ENCODE data around the gene GDF15.
"Not testable (repeated sequence)": the region's sequence is repeated elsewhere in the genome, so short reads cannot be mapped to it uniquely, and the experiment has no call there.

GDF15 gene

DNA sequence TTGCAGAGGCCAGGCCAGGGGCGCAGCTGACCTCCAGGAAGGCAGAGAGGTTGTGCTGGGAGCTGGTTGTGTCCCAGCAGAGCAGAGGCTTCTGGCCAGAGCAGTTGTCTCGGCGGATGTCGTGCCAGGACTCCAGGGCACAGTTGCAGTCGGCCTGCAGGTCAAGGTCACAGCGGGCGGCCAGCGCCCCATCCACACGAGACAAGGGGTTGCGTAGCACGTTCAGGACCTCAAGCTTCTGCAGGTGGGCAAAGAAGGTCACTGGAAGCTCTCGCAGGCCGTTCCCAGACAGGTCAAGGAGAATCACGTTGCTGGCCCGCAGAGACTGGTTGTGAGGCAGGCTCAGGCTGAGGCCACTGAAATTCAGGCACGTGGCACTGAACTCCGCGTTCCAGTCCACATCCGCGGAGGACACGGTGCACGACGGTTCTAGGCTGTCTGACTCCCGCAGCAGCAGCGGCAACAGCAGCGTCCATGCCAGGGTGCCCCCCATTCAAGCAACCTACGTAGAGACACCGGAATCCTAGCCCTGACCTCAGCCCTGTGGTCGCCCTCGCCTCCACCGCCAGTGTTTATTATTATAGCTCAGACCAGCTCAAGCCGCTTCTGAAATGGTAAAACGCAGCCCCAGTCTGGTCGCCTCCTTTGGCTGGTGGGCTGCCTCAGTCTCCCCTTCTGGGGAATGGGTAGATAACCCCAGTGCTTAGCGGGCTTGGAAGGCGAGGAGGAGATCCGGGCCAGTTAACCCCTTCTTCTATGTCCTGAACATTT, 10.7 kb downstream of the GDF15 start:
- POLR2A ChIA-PET: no interaction called here
- DNase-seq (ENCODE audit: extremely low spot score): no peak
- CTCF ChIA-PET: interaction anchor here (0.6 to 1.3 kb wide), 3 partner anchors 11 to 150 kb away, joined by 3 to 5 read pairs (median 3); partner anchors contain the start of gene GDF15
- TF ChIP-seq BHLHE40 (IDR thresholded peaks at IDR 0.05; ENCODE audit: borderline replicate concordance) (no peak), HDGF (IDR thresholded peaks at IDR 0.05; ENCODE audit: borderline replicate concordance) (no peak), NFRKB (IDR thresholded peaks at IDR 0.05) (no peak), CTBP1 (IDR thresholded peaks at IDR 0.05; ENCODE audit: borderline replicate concordance) (no peak), FOXK2 (IDR thresholded peaks at IDR 0.05) (no peak), ZNF384 (IDR thresholded peaks at IDR 0.05) (no peak), ELF4 (IDR thresholded peaks at IDR 0.05) (no peak), FOXM1 (IDR thresholded peaks at IDR 0.05; ENCODE audit: borderline replicate concordance) (no peak), SP1 (IDR thresholded peaks at IDR 0.05) (no peak), L3MBTL2 (conservative IDR thresholded peaks at IDR 0.05) (no peak), FOXA1 (IDR thresholded peaks at IDR 0.05) (no peak), LEF1 (IDR thresholded peaks at IDR 0.05; ENCODE audit: borderline replicate concordance) (no peak), TARDBP (IDR thresholded peaks at IDR 0.05) (no peak), SUZ12 (IDR thresholded peaks at IDR 0.05) (no peak), ARNT (IDR thresholded peaks at IDR 0.05) (no peak)
- TF ChIP-seq, protein P1, sequence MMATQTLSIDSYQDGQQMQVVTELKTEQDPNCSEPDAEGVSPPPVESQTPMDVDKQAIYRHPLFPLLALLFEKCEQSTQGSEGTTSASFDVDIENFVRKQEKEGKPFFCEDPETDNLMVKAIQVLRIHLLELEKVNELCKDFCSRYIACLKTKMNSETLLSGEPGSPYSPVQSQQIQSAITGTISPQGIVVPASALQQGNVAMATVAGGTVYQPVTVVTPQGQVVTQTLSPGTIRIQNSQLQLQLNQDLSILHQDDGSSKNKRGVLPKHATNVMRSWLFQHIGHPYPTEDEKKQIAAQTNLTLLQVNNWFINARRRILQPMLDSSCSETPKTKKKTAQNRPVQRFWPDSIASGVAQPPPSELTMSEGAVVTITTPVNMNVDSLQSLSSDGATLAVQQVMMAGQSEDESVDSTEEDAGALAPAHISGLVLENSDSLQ (IDR thresholded peaks at IDR 0.05): no peak

DNA sequence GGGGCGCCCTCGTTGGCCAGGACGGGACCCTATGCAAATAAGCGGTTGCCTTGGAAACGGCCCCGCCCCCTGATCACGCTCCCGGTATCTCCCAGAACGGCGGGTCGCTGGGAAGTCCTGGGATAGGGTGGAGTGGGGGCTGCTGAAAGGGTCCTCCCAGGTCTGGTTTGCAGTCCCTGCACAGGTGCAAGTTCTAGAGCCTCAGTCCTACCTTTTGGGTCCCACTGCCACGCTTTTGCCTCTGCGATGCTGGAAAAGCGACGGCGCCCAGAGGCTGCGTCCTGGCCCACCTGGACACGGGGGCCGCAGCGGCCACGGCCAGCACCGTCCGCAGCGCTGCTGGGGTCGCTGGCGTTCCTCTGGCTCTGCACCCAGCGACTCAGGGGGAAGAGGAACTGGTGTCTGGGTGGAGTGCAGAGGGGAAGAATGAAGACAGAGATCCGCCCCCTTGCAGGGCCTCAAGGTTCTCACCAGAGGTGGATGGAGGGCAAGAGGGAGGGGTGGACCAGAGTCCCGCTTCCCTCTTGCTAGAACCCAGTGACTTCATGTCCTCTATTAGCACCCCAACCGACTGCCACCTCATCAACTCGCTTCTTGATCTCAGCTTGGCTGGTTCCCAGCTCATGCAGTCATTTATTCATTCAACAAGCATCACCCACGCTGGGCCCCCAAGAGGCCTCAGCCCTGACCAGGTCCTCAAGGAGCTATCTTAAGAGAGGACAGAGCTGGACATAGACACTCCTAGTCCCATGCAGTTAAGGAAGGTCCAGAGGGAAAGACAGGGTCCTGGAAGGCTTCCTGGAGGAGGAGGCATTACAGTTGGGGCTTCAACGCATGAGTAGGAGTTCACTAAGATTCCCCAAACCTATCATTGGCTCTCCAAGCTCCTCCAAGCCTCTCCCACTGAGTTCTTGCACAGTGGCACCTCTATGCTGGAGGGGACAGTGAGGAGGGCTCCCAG, 11.6 kb downstream of the GDF15 start, which contains the start of gene LRRC25:
LRRC25 (minus strand) TSS at position 381 of the 961 bp plus-strand sequence. CDS start 659 bp downstream, outside the sequence.
- CTCF ChIA-PET: interaction anchor here (1.1 to 1.4 kb wide), 4 partner anchors 8 to 118 kb away, joined by 3 to 6 read pairs (median 5); no protein-coding TSS in a partner anchor

DNA sequence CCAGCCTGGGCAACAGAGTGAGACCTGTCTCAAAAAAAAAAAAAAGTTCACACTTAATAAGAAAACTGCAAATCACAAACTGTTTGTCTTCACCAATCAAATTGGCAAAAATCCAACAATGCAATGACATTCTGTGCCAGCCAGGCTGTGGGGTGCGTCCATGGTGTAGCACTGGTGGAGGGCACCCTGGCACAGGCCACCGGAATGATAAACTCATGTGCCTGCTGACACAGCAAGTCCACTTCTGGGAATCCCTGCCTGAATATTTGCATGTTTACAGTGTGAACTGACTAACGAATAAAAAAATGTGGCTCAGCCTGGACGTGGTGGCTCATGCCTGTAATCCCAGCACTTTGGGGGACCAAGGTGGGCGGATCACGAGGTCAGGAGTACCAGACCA, 13.1 kb downstream of the GDF15 start:
- no peak for DNase-seq (ENCODE audit: extremely low spot score)
- POLR2A ChIA-PET: no interaction called here
- TF ChIP-seq FOXA1 (IDR thresholded peaks at IDR 0.05) (no peak), FOXM1 (IDR thresholded peaks at IDR 0.05; ENCODE audit: borderline replicate concordance) (no peak), CTBP1 (IDR thresholded peaks at IDR 0.05; ENCODE audit: borderline replicate concordance) (no peak), SUZ12 (IDR thresholded peaks at IDR 0.05) (no peak), ARNT (IDR thresholded peaks at IDR 0.05) (no peak), NFRKB (IDR thresholded peaks at IDR 0.05) (no peak), SP1 (IDR thresholded peaks at IDR 0.05) (no peak), L3MBTL2 (conservative IDR thresholded peaks at IDR 0.05) (no peak), TARDBP (IDR thresholded peaks at IDR 0.05) (no peak), FOXK2 (IDR thresholded peaks at IDR 0.05) (no peak), LEF1 (IDR thresholded peaks at IDR 0.05; ENCODE audit: borderline replicate concordance) (no peak), ZNF384 (IDR thresholded peaks at IDR 0.05) (no peak), BHLHE40 (IDR thresholded peaks at IDR 0.05; ENCODE audit: borderline replicate concordance) (no peak), HDGF (IDR thresholded peaks at IDR 0.05; ENCODE audit: borderline replicate concordance) (no peak), ELF4 (IDR thresholded peaks at IDR 0.05) (no peak)
- TF ChIP-seq, protein P1 (IDR thresholded peaks at IDR 0.05): no peak
- CTCF ChIA-PET: interaction anchor here (2.8 kb wide), 1 partner anchor 10 kb away, joined by 8 read pairs; no protein-coding TSS in a partner anchor

More for the DNA sequence above, 11.6 kb downstream of the GDF15 start, which contains the start of gene LRRC25:
- POLR2A ChIA-PET: interaction anchor here (0.6 kb wide), 1 partner anchor 116 kb away, joined by 3 read pairs; the partner anchor contains the start of gene JUND
- TF ChIP-seq ARNT (IDR thresholded peaks at IDR 0.05) (no peak), SP1 (IDR thresholded peaks at IDR 0.05) (no peak), BHLHE40 (IDR thresholded peaks at IDR 0.05; ENCODE audit: borderline replicate concordance) (no peak), CTBP1 (IDR thresholded peaks at IDR 0.05; ENCODE audit: borderline replicate concordance) (no peak), TARDBP (IDR thresholded peaks at IDR 0.05) (no peak), HDGF (IDR thresholded peaks at IDR 0.05; ENCODE audit: borderline replicate concordance) (no peak), FOXK2 (IDR thresholded peaks at IDR 0.05) (no peak), NFRKB (IDR thresholded peaks at IDR 0.05) (no peak), SUZ12 (IDR thresholded peaks at IDR 0.05) (no peak), LEF1 (IDR thresholded peaks at IDR 0.05; ENCODE audit: borderline replicate concordance) (no peak), ZNF384 (IDR thresholded peaks at IDR 0.05) (no peak), FOXA1 (IDR thresholded peaks at IDR 0.05) (no peak), FOXM1 (IDR thresholded peaks at IDR 0.05; ENCODE audit: borderline replicate concordance) (no peak), L3MBTL2 (conservative IDR thresholded peaks at IDR 0.05) (no peak), ELF4 (IDR thresholded peaks at IDR 0.05) (no peak)
- TF ChIP-seq, protein P1 (IDR thresholded peaks at IDR 0.05): no peak
- DNase-seq (ENCODE audit: extremely low spot score): no peak

DNA sequence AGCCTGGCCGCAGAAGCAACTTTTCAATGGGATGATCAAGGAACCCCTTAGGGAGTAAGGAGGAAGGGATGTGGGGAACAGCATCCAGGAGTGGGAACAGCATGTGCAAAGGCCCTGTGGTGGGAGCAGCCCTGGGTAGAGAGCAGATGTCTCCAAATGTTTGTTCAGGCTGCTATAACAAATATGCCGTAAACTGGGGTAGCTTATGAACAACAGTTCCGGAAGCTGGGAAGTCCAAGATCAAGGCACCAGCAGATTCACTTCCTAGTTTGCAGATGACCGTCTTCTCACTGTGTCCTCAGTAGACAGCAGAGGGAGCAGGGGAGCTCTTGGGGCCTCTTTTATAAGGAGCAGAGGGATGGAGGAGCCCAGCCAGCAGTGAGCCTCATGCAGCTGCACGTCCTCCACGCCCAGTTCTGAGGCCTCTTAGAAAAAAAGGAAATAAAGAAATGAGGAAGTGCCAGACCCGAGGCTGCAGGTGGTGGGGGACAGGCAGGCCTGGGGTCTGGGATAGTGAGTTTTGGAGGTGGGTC, 15.7 kb downstream of the GDF15 start:
- DNase-seq (ENCODE audit: extremely low spot score): peak; percentile 40
- no peak for TF ChIP-seq FOXM1 (IDR thresholded peaks at IDR 0.05; ENCODE audit: borderline replicate concordance)
- no peak for TF ChIP-seq ARNT (IDR thresholded peaks at IDR 0.05)
- no peak for TF ChIP-seq FOXA1 (IDR thresholded peaks at IDR 0.05)
- TF ChIP-seq SP1 (IDR thresholded peaks at IDR 0.05): no peak
- TF ChIP-seq ELF4 (IDR thresholded peaks at IDR 0.05): no peak
- TF ChIP-seq L3MBTL2 (conservative IDR thresholded peaks at IDR 0.05): no peak
- TF ChIP-seq LEF1 (IDR thresholded peaks at IDR 0.05; ENCODE audit: borderline replicate concordance): no peak
- TF ChIP-seq, protein P1 (IDR thresholded peaks at IDR 0.05): no peak
- no peak for TF ChIP-seq TARDBP (IDR thresholded peaks at IDR 0.05)
- TF ChIP-seq ZNF384 (IDR thresholded peaks at IDR 0.05): no peak
- no peak for TF ChIP-seq HDGF (IDR thresholded peaks at IDR 0.05; ENCODE audit: borderline replicate concordance)
- ChIA-PET POLR2A (interaction anchor here (1.1 kb wide), 1 partner anchor 16 kb away, joined by 3 read pairs; no protein-coding TSS in a partner anchor), CTCF (interaction anchor here (0.7 to 2.8 kb wide), 4 partner anchors 9 to 122 kb away, joined by 3 to 8 read pairs (median 4); no protein-coding TSS in a partner anchor)

DNA sequence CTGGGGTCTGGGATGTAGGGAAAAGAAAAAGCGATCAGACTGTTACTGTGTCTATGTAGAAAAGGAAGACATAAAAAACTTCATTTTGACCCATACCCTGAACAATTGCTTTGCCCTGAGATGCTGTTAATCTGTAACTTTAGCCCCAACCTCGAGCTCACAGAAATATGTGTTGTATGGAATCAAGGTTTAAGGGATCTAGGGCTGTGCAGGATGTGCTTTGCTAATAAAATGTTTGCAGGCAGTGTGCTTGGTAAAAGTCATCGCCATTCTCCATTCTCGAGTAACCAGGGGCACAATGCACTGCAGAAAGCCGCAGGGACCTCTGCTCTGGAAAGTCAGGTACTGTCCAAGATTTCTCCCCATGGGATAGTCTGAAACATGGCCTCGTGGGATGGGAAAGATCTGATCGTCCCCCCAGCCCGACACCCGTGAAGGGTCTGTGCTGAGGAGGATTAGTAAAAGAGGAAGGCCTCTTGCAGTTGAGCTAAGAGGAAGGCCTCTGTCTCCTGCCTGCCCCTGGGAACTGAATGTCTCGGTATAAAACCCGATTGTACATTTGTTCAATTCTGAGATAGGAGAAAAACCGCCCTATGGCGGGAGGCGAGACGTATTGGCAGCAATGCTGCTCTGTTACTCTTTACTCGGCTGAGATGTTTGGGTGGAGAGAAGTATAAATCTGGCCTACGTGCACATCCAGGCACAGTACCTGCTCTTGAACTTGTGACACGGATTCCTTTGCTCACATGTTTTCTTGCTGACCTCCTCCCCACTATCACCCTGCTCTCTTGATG, 16.7 kb downstream of the GDF15 start:
- DNase-seq (ENCODE audit: extremely low spot score); POLR2A ChIA-PET: not testable (repeated sequence)
- CTCF ChIA-PET: interaction anchor here (0.7 kb wide), 1 partner anchor 123 kb away, joined by 3 read pairs; no protein-coding TSS in a partner anchor

DNA sequence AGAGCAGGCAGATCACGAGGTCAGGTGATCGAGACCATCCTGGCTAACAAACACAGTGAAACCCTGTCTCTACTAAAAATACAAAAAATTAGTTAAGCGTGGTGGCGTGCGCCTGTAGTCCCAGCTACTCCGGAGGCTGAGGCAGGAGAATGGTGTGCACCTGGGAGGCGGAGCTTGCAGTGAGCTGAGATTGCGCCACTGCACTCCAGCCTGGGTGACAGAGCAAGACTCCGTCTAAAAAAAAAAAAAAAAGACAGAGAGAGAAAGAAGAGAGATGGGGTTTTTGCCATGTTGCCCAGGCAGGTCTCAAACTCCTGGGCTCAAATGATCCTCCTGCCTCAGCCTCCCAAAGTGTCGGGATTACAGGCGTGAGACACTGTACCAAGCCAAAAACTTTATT, 19.8 kb downstream of the GDF15 start:
- DNase-seq (ENCODE audit: extremely low spot score); POLR2A ChIA-PET: not testable (repeated sequence)
- CTCF ChIA-PET: interaction anchor here (1.1 kb wide), 1 partner anchor 126 kb away, joined by 3 read pairs; no protein-coding TSS in a partner anchor
